ENCODE measurements around the gene RPS10. TPM values are rescaled to one million over a fixed set of nuclear protein-coding genes. Genes with fewer than 3 reads are reported as not detected.

RPS10 gene
- total RNA-seq, 1 experiment from 2014 or later, result 2,553 TPM

- in situ Hi-C loops (cut with HindIII; ENCODE audit: low pct_unique_long_range_greater_than_20kb, low sequenced_read_pairs), result no loop called here
Observed at GRCh38 chr6:34457742-34458735, 32.2 kb upstream of the RPS10 start.

GRCh38 chr6:34457382-34457741 is 31.5 kb upstream of the RPS10 start:
- in situ Hi-C loops (cut with HindIII; ENCODE audit: low pct_unique_long_range_greater_than_20kb, low sequenced_read_pairs), result no loop called here
- DNase-seq (ENCODE audit: low read depth, low spot score), result no peak

More at GRCh38 chr6:34457742-34458735, 32.2 kb upstream of the RPS10 start:
- peak; percentile 32 for DNase-seq (ENCODE audit: low read depth, low spot score)

DNA sequence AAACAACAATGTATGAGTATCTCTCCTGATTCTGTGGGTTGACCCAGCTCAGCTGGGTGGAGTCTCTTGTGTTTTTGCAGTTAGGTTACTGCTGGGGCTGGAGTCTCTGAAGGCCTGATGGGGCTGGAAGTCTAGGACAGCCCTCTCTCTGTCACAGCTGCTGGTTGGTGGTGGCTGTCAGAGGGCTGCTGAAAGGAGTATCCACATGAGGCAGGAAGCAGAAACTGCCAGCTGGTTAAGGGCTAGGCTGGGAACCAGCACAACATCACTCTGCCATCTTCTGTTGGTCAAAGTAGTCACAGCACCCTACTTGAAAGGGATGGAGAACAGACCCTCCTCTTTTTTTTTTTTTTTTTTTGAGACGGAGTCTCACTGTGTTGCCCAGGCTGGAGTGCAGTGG is 30.0 kb upstream of the RPS10 start:
- peak; percentile 25 for DNase-seq (ENCODE audit: low read depth, low spot score)
- in situ Hi-C loops (cut with HindIII; ENCODE audit: low pct_unique_long_range_greater_than_20kb, low sequenced_read_pairs), result no loop called here

DNA sequence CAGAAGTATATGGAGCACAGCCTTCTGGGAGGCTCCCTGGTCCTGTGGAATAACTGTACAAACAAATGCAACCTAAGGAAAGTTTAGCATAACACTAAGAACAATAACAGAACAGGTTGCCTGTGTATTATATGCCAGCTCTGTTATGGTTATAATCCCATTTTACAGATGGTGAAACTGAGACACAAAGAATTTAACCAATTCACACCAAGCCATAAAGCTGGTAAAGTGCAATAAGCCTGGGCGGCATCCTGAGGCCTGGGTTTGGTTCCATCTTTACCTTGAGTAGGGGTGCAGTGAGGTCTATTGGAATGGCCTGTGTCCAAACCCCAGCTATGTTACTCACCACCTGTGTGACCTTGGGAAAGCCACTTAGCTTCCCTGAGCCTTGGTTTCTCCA is 25.3 kb upstream of the RPS10 start:
- in situ Hi-C loops (cut with HindIII; ENCODE audit: low pct_unique_long_range_greater_than_20kb, low sequenced_read_pairs), result no loop called here
- no peak for DNase-seq (ENCODE audit: low read depth, low spot score)

DNA sequence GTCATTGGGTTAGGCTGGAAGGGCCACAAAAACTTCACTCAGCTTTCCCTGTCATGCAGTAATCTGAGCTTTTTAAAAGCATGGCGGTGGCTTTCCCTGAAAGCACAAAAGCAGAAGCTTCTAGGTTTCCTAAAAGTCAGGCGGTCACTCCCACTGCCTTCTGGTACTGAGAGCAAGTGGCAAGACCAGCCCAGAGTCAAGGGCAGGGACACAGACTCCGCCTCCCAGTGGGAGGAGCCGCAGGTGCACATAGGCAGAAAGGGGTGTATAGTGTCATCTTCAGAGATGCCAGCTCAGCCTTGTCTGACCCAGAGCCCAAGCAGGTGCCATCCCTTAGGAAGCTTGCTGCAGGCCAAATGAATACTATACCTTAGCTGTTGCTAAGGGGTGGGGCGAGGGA is 22.0 kb upstream of the RPS10 start:
- in situ Hi-C loops (cut with HindIII; ENCODE audit: low pct_unique_long_range_greater_than_20kb, low sequenced_read_pairs), result no loop called here

GRCh38 chr6:34447386-34447785 is 21.5 kb upstream of the RPS10 start:
- no peak for DNase-seq (ENCODE audit: low read depth, low spot score)
- in situ Hi-C loops (cut with HindIII; ENCODE audit: low pct_unique_long_range_greater_than_20kb, low sequenced_read_pairs), result no loop called here

More for the DNA sequence above, 22.0 kb upstream of the RPS10 start:
- DNase-seq (ENCODE audit: low read depth, low spot score), result peak; percentile 26

DNA sequence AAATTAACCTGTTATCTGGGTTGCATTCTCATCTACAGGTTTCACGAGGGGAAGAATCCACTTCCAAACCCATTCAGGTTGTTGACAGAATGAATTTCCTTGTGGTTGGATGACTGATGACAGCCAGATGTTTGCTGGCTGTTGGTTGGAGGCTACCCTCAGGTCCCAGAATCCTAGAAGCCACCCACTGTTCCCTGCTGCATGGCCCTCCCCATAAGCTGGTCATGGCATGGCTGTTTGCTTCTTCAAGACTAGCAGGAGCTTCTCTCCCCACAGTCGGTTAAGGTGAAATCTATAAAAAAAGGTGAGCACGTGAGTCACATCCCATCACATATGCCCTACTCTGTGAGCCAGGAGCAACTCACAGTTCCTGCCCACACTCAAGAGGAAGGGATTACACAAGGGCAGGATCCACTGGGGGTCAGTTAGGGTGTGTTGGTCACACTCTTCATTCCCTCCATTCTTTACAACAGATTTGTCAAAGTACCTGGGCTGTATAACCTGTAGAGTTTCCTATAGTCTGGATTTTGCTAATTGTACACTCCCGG is 19.5 kb upstream of the RPS10 start:
- in situ Hi-C loops (cut with HindIII; ENCODE audit: low pct_unique_long_range_greater_than_20kb, low sequenced_read_pairs), result no loop called here
- DNase-seq (ENCODE audit: low read depth, low spot score), result no peak

- DNase-seq (ENCODE audit: low read depth, low spot score), result no peak
- in situ Hi-C loops (cut with HindIII; ENCODE audit: low pct_unique_long_range_greater_than_20kb, low sequenced_read_pairs), result no loop called here
Observed at GRCh38 chr6:34441526-34441925, 15.7 kb upstream of the RPS10 start.

DNA sequence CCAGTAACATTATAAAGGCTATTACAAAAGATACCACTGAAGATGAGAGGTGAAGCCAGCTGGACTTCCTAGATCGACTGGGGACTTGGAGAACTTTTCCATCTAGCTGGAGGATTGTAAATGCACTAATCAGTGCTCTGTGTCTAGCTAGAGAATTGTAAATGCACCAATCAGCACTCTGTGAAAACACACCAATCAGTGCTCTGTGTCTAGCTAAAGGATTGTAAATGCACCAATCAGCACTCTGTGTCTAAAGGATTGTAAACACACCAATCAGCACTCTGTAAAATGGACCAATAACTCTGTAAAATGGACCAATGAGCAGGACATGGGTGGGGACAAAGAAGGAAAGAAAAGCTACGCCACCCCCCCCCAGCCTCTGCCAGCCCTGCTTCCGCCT is 13.6 kb upstream of the RPS10 start:
- in situ Hi-C loops (cut with HindIII; ENCODE audit: low pct_unique_long_range_greater_than_20kb, low sequenced_read_pairs), result no loop called here
- DNase-seq (ENCODE audit: low read depth, low spot score), result no peak

DNA sequence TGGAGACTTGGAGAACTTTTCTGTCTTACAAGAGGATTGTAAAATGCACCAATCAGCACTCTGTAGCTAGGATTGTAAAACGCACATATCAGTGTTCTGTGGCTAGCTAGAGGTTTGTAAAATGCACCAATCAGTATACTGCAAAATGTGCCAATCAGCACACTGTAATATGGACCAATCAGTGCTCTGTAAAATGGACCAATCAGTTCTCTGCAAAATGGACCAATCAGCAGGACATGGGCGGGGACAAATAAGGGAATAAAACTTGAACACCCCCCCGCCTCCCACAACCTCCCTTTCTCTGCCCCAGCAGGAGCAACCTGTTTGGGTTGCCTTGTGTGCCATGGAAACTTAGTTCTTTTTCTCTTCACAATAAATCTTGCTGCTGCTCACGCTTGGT is 12.8 kb upstream of the RPS10 start:
- DNase-seq (ENCODE audit: low read depth, low spot score), result no peak

GRCh38 chr6:34437644-34437970 is 11.7 kb upstream of the RPS10 start:
- no peak for DNase-seq (ENCODE audit: low read depth, low spot score)
- in situ Hi-C loops (cut with HindIII; ENCODE audit: low pct_unique_long_range_greater_than_20kb, low sequenced_read_pairs), result no loop called here

More for the DNA sequence above, 12.8 kb upstream of the RPS10 start:
- in situ Hi-C loops (cut with HindIII; ENCODE audit: low pct_unique_long_range_greater_than_20kb, low sequenced_read_pairs), result no loop called here

- in situ Hi-C loops (cut with HindIII; ENCODE audit: low pct_unique_long_range_greater_than_20kb, low sequenced_read_pairs), result no loop called here
- no peak for DNase-seq (ENCODE audit: low read depth, low spot score)
Observed at GRCh38 chr6:34436803-34437643, 11.2 kb upstream of the RPS10 start.

DNA sequence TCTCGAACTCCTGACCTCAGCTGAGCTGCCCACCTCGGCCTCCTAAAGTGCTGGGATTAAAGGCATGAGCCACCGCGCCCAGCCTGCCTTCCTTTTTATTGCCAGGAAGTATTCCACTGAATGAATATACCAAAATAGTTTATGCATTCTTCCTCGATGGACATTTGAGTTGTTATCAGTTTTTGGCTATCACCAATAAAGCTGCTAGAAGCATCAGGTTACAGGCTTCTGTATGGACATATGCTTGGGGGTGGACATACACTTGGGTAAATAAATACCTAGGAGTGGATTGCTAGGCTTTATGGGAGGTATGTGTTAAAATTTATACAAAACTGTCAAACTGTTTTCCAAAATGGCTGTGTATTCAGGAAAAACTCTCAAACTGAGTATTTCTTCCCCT is 10.0 kb upstream of the RPS10 start:
- no peak for DNase-seq (ENCODE audit: low read depth, low spot score)
- in situ Hi-C loops (cut with HindIII; ENCODE audit: low pct_unique_long_range_greater_than_20kb, low sequenced_read_pairs), result no loop called here

DNA sequence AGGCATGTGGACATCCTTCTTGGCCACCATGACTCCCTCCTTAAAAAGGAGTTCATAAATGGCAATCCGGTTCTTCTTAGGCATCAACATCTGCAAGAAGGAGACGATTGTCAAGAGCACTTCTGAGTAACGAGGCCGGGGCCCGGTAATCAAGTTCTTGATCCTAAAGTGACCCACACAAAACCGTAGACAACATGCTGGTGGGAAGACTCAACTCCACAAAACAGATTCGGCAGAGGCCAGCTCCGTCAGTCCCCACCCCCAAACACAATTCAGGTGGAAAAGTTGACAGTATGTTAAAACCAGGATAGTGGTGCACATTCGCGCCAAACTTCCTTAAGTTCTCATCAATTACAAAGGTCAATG is 754 bp downstream of the RPS10 start:
- DNase-seq (ENCODE audit: low read depth, low spot score), result no peak
- in situ Hi-C loops (cut with HindIII; ENCODE audit: low pct_unique_long_range_greater_than_20kb, low sequenced_read_pairs), result no loop called here

- in situ Hi-C loops (cut with HindIII; ENCODE audit: low pct_unique_long_range_greater_than_20kb, low sequenced_read_pairs), result no loop called here
Observed at GRCh38 chr6:34424200-34425131, 1.4 kb downstream of the RPS10 start.

GRCh38 chr6:34423254-34423653 is 2.6 kb downstream of the RPS10 start:
- DNase-seq (ENCODE audit: low read depth, low spot score), result no peak
- in situ Hi-C loops (cut with HindIII; ENCODE audit: low pct_unique_long_range_greater_than_20kb, low sequenced_read_pairs), result no loop called here

More at GRCh38 chr6:34424200-34425131, 1.4 kb downstream of the RPS10 start:
- DNase-seq (ENCODE audit: low read depth, low spot score), result no peak

DNA sequence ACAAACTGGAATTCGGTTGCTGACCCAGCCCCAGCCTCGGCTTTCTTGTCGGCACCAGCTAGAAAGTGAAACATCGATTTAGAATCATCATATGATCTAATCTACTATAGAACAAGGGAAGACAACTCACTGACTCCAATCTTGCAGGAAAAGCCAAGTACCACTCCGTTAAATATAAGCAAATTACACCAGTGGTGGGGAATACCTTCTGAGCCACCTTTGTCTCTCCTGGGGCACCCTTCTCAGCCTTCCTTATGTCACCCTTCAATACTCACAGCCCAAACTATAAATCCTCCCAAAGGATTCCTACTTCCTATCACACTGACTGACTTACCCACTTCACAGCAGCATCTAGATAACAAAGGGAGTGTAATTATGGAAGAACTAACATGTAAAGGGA is 7.5 kb downstream of the RPS10 start:
- in situ Hi-C loops (cut with HindIII; ENCODE audit: low pct_unique_long_range_greater_than_20kb, low sequenced_read_pairs), result no loop called here
- DNase-seq (ENCODE audit: low read depth, low spot score), result no peak

All from SK-MEL-5 (cell line).